ENCODE data around the gene MAGI2.

Gene MAGI2

GRCh38 chr7:78879206-78879605 is 574.3 kb downstream of the MAGI2 start:
- DNase-seq, result no peak

- no peak for DNase-seq
Measured at GRCh38 chr7:78873117-78873516, 580.4 kb downstream of the MAGI2 start.

DNA sequence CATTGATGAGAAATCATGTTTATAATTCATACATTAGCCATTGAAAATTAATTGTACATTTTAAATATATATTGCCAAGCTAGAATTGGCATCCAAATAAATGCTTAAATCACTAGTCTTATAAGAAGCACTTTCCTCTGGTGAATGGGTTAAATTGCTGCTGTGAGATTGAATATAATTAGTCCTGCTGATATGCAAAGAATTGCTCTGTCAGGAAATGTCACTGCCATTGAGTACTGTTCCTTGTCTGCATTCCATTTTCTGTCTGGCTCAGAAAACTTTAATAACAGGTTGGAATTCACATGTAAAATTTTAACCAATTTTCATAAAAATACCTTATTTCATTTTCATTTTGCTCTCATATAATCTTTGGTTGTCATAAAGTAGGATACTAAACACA is 589.1 kb downstream of the MAGI2 start:
- DNase-seq, result no peak

- no peak for DNase-seq
Measured at GRCh38 chr7:78863281-78863680, 590.2 kb downstream of the MAGI2 start.

DNA sequence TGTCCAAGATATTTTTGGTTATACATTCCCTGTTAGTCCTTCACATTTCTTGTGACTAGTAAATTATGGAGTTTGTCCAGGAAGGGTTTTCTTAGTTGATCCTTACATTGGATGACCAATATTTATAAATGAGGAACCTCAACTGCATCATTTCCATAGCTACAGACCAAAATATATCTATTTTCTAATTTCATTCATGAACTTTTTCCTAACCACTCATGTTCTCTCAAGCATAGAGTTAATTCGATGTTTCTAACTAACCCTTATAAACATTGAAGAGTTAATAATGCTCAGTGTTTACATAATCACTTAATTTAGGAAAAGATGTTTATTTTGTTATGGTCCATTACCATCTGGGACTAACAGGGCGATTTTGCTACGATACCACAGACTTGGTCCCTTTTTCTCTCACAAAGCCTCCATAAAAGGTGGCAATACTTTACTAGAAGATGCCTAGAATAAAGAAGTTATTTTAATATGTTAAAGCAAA is 591.0 kb downstream of the MAGI2 start:
- DNase-seq, result no peak

- DNase-seq, result no peak
Measured at GRCh38 chr7:78852951-78853350, 600.5 kb downstream of the MAGI2 start.

DNA sequence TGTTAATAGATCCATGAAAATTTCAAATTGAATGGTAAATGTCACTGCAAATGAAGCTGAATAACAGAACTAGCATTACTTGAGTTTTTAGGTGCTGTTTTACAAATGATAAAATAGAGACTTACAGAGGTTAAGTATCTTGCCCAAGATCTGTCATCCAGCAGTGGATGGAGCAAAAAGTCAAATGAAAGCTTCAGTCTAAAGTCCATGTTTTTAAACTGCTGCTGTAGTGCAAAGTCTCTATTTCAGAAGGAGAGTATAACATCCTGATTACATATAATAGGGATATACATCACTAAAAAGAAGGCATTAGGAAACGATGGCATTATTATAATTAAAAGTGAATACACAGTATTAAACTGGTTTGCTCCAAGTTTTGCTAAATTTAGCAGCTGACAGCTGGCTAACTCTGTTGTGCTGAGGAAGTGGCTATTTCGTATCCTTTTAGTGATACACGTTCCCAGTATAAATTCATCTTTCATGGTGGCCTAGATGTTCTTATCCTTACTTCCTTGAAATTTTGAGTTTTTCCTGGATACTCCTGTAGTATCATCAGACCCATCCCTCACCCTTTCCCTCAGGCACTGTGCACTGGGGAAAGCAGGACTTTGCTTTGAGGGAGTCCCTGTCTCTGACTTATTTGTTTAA is 603.2 kb downstream of the MAGI2 start:
- no peak for DNase-seq

DNA sequence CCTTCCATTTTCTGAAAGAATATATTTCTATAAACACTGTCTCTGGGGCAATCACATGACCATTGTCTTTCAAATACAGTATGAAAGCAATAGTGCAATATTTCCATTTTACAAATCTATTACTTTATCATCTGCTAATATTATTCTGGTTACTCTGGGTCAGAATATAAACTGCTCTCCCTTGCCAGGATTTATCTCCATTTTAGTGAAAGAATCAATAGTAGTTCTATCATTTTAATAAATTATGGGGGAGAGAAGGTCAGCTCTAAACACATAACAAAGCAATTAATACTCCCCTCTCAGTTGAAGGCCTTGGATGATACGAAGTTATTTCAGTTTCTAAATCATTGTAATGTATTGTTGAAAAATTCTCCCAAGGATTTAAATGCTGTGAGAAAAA is 608.3 kb downstream of the MAGI2 start:
- DNase-seq, result no peak

DNA sequence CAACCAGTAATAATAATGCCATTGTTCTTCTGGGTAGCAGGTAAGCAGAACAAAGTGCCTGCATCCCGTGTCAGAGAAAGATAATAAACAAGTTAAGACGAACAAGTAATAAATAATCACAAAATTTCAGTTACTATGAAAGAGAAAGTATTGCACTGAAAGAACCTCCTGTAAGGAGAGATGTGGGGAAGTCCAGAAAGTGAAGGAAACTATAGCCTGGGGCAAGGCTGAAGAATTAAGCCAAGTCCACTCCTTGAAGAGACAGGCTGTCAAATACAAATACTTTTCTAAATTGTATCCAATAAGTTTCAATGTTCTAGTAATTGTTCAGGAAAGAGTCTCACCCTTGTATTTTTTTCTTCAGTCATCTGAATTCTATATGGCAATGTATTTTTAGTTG is 611.4 kb downstream of the MAGI2 start:
- DNase-seq, result no peak

- no peak for DNase-seq
Measured at GRCh38 chr7:78835897-78836296, 617.6 kb downstream of the MAGI2 start.

DNA sequence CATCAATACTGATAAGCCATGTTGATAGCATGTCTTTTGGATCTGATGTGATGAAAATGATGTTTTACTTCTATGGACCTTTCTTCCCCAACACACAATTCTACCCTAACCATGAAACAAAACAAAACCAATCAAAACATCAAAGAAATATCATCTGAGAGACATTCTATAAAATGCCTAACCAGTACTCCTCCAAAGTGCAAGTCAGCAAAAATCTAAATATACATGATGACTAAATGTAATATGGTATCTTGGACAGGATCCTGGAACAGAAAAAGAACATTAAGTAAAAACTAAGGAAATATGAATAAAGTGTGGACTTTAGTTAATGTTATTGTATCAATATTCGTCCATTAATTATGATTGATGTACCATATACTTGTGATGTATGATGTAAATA is 625.1 kb downstream of the MAGI2 start:
- no peak for DNase-seq

GRCh38 chr7:78803501-78804127 is 649.9 kb downstream of the MAGI2 start:
- no peak for DNase-seq

DNA sequence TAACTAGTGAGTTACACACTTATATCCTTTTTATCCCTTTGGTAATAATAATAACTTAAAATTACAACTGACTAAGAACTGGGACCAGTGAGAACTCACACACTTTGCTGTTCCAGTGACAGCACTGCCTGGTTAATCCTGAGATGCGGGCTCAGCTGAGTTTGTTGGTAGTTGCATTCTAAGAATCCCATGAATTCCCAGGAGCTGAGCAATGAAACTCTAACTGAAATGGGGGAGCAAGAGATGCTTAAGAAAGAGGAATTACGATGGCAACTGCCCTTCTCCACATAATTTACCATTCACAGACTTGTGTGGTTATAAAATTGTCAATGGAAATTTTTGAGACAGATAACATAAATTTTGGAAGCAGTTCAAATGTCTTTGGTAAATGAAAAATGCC is 659.4 kb downstream of the MAGI2 start:
- DNase-seq, result no peak

DNA sequence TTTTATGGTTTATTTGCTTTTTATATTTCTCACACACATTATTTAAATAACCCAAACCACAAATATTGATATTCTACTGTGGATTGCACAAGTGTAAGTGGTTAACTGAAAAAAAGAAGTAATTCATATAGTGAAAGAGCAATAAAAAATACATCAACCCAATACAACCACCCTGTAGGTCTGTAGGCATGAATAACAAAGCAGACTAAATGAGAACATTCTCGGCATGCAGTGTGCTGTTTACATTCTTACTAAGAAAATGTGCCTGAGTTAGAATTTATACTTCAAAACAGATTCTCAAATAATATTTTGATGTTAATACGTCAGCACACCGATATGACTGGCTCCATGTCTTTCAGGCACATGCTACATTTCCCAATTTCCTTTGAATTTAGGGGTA is 660.8 kb downstream of the MAGI2 start:
- DNase-seq, result no peak

DNA sequence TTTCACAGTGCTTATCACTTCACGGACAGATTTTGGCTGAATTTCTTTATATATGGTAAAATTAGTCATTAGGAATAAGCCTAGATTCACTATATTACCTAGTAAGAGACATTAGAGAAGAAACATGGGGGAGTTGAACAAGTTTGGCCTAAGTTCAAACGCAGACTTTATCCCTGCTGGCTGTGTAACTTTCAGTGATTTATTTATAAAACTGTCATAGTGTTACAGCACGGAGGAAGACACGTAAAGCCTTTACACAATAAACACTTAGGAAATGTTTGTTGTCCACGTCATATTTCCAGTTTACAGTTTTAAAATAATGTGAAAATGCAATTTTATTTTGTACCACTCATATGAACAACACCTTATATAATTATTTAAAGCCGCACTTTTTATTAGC is 661.5 kb downstream of the MAGI2 start:
- DNase-seq, result no peak

- no peak for DNase-seq
Measured at GRCh38 chr7:78788464-78788863, 665.0 kb downstream of the MAGI2 start.

DNA sequence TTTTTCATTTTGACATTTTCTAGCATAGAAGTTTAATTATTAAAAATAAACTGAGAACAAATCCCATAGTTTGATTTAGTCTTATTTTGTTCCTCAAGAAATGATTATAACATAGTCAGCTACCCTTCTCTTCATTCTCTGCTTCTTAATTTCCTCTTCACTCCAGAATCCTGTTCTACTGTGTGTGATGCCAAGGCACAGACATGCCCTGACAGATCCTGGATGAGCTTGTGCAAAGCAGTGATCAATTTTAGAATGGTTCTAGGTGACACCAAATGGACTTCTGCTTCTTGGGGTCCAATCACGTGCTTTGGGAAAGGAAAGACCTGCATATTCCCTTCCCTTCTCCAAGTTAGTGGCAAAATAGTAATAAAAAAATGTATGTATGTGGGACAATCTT is 665.6 kb downstream of the MAGI2 start:
- DNase-seq, result no peak

GRCh38 chr7:78786055-78786454 is 667.4 kb downstream of the MAGI2 start:
- DNase-seq, result no peak

DNA sequence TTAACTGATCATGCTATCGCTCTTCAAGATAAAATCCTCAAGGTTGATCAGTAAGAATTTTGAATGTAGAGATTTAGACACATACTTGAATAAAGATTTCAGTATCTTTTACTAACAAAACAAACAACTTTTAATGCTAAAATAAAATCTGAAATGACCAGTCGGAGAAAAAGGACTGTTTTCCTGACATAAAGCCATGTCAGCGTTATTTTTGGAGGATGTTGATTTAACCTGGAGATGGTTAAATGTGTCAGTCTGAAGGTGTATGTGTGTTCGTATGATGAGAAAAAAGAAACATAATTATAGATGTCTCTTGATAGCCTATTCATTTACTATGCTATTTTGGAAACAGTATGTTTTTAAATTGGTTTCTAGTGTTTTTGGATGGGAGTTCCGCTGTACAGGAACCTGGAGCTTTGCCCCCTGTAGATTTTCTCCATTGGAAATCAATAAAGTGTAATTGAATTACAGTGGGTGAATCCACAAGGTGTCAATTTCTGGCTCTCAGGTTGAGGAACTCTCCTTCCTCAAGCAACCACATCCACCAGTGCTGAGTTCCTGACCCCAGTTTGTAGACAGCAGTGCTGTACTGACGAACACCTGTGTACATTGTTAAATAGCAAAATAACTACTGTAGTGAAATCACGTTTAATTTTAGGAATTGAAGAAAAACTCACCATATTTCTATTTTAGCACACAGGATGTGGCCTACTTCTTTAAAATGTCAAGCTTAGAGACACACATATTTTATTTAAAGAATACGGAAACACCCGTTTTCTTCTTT is 670.1 kb downstream of the MAGI2 start:
- no peak for DNase-seq

GRCh38 chr7:78780560-78780959 is 672.9 kb downstream of the MAGI2 start:
- no peak for DNase-seq

DNA sequence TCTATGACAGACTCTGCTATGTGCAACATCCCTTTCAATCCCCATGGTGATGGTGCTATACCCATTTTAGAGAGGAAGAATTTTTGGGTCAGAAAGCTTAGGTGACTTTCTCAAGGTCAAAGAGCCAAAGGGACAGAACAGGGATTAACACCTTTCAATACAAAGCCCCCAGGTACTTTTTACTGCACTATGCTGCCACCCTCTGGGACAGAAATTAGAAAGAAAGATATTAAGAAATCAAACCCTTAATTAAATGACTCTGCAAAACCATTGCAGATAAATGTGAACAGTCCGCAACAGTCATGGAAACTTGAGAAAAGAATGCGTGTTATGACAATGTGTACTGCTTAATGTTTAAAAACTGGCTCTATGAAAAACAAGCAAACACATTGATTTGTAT is 673.7 kb downstream of the MAGI2 start:
- DNase-seq, result no peak

DNA sequence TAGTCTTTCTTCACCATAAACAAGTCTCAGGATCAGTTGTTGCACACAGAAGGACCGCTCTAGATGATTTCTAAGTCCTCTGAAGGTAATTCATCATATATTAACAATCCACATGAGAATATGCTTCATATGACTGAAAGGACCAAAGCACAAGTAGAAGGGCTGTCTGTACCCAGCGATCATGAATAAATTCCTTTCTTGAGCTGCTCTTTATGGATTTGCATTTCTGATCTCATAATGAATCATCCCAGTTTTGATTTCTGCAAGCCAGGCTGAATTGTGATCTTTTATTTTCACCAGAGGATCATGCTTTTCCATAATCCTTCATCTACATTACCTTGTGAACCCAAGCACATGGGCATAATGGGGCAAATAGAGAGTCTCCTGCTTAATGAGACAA is 675.6 kb downstream of the MAGI2 start:
- DNase-seq, result no peak

GRCh38 chr7:78770422-78771410 is 682.8 kb downstream of the MAGI2 start:
- no peak for DNase-seq
